ENCODE measurements around the gene ZNF281.

GRCh38 chr1:200378096-200378495, 31.7 kb downstream of the ZNF281 start:
- TF ChIP-seq, protein P1, sequence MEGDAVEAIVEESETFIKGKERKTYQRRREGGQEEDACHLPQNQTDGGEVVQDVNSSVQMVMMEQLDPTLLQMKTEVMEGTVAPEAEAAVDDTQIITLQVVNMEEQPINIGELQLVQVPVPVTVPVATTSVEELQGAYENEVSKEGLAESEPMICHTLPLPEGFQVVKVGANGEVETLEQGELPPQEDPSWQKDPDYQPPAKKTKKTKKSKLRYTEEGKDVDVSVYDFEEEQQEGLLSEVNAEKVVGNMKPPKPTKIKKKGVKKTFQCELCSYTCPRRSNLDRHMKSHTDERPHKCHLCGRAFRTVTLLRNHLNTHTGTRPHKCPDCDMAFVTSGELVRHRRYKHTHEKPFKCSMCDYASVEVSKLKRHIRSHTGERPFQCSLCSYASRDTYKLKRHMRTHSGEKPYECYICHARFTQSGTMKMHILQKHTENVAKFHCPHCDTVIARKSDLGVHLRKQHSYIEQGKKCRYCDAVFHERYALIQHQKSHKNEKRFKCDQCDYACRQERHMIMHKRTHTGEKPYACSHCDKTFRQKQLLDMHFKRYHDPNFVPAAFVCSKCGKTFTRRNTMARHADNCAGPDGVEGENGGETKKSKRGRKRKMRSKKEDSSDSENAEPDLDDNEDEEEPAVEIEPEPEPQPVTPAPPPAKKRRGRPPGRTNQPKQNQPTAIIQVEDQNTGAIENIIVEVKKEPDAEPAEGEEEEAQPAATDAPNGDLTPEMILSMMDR (IDR thresholded peaks at IDR 0.05; ENCODE audit: low read depth, low read length): no peak
- no peak for TF ChIP-seq MAX (IDR thresholded peaks at IDR 0.05; ENCODE audit: low read depth, low read length)
- no peak for TF ChIP-seq MYC (IDR thresholded peaks at IDR 0.05; ENCODE audit: low read depth, low read length)
